Head of caudate nucleus (tissue), 42 donors: Measurements from ENCODE around the gene POU6F2.
"Not testable (repeated sequence)": the region's sequence is repeated elsewhere in the genome, so short reads cannot be mapped to it uniquely, and the experiment has no call there.

Experiments used
- DNase-seq, 42 donors: peaks; one replicate each; pipeline versions ENCODE4 v3.0.0 to v3.0.0-alpha.2; 2020 to 2021; ENCODE audit warnings: mixed read lengths in 7 of 42
- intact Hi-C: fragments of 100-400 bp; cut with DNase I; formaldehyde crosslinking; loops from one replicate; pipeline ENCODE4 v1.15.0; 2022

The POU6F2 gene

DNA sequence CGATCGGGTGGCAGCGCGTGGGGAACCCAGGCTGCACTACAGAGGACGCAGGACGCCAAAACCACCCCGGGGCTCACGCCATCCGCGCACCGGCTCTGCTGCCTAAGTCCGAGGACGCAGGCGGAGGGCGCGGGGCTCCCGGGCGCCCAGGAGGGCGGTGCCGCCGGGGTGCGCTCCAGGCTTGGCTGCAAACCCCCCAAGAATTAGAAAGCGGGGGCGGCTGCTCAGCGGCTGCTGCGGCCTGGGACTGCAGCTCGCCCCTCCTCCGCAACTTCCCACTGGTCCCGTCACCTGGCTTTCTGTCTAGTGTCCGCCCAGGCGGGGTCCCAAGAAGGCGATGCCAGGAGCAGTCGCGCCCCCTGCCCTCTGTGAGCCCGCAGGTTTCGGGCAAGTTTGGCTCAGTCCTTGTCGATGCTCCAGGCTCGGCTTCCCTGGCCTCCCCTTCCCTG, 1.7 kb upstream of the POU6F2 start:
- DNase-seq, result peak in 6 of 42 donors; percentile 2 to 12 (median 7)
- intact Hi-C loops, result no loop called here

DNA sequence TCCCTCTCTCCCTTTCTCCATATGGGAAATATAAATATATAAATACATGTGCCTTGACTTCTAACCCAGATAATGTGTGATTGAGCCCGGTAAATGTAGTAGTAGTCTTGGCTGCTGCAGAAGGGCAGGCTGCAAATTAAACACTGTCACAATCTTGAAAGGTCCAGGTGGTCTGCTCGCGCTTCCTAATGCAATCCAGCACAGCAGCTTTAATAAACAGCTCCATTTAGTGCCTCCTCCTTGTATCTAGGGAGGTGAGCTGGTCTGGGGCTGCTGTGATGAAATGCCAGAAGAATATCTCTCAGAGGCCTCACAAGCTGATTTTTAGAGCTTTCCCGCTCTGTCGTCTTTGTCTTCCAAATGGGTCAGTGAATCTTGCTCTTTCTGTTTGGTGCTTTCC, 782 bp downstream of the POU6F2 start:
- no peak for DNase-seq
- intact Hi-C loops, result no loop called here

DNA sequence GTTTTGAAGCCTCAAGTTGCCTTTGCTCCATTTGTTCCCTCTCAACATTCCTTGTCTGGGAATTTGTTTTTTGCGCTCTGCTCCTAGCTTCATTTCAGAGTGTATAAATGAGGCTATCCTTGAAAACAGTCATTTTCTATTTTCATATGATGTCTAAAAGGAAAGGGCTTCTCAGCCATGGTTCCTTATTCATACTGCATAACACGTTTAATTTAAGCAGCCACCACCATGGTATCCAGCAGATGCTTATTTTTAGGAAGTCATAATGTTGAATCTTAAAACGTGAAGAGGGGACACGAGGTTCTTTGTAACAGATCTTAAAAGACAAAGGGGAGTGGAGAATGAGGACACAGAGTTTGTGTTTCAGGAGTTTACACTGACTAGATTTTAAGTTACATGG, 14.5 kb downstream of the POU6F2 start:
- intact Hi-C loops, result no loop called here
- DNase-seq, result no peak

DNA sequence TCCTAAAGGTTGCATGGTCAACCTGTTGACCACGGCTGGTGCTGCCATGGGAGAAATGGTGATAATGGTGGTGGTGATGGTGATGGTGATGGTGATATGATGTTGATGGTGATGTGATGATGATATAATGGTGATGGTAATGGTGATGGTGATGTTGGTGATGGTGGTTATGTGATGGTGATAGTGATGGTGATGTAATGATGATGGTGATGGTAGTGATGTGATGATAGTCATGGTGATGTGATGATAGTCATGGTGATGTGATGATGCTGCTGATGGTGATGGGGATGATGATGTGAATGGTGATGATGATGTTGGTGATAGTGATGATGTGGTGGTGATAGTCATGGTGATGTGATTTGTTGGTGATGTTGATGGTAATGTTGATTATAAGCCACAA, 23.9 kb downstream of the POU6F2 start:
- DNase-seq, result no peak
- intact Hi-C loops, result no loop called here

GRCh38 chr7:39002755-39003154, 25.0 kb downstream of the POU6F2 start:
- DNase-seq, result no peak
- intact Hi-C loops, result no loop called here

GRCh38 chr7:39005036-39005435, 27.3 kb downstream of the POU6F2 start:
- intact Hi-C loops, result no loop called here

GRCh38 chr7:39005461-39005860, 27.8 kb downstream of the POU6F2 start:
- no peak for DNase-seq
- intact Hi-C loops, result no loop called here

More at GRCh38 chr7:39005036-39005435, 27.3 kb downstream of the POU6F2 start:
- no peak for DNase-seq

- DNase-seq, intact Hi-C loops: not testable (repeated sequence)
Measured at GRCh38 chr7:39013049-39013939, 35.6 kb downstream of the POU6F2 start.

- no peak for DNase-seq
- intact Hi-C loops, result no loop called here
Measured at GRCh38 chr7:39016609-39017008, 38.9 kb downstream of the POU6F2 start.

DNA sequence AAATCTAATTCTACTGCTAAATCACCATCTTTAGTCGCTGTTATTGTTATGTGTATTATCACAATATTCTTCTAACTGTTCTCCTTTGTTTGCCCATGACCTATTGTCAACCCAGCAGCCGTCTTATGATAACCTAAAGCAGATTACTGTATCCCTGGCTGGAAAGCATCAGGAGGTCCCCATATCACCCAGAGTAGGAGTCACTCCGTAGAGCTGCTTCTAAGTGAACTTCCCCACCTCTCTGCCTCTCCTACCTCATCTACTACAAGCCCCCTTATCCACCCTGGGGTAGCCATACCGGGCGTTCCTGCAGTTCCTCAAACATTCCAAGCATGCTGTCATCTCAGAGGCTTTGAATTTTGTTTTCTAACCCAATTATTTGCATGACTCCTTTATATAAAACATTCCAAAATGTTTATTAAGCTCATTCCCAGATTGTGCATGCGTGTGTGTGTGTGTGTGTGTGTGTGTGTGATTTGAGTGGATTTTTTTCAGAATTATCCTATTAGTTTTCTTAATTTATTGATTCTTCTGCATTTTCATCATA, 39.7 kb downstream of the POU6F2 start:
- DNase-seq, result no peak

DNA sequence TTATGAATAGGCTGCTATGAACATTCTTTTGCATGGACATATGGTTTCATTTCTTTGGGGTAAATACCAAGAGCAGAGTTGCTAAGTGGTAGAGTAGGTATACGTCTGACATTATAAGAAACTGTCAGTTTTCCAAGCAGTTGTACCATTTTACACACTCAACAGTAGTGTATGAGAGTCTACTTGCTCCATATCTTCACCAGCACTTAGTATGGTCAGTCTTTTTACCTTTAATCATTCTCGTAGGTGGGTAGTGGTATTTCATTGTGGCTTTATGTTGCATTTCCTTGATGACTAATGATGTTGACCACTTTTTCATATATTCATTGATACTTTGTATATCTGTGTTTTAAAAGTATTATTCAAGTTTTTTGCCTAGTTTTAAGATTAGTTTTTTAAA, 45.1 kb downstream of the POU6F2 start:
- intact Hi-C loops, result no loop called here
- no peak for DNase-seq

More for the DNA sequence above, 39.7 kb downstream of the POU6F2 start:
- intact Hi-C loops, result no loop called here

DNA sequence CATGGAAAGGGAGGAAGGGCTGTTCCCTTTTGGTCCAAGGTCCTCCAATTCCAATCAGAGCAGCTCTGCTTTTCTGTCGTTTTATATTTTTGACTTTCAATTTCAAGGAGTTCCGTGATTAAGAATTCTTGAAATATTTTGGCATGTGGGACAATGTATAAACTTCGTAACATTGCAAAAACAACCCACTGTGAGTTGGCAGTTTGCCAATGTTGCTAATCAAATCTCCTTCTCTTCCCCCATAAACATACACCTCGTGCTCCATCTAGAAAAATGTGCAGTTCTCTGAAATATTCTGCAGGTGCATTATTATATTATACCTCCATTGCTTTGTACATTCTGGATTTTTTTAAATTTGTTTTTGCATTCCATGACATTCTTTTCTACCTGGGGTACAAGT, 49.8 kb downstream of the POU6F2 start:
- DNase-seq, result no peak
- intact Hi-C loops, result no loop called here

DNA sequence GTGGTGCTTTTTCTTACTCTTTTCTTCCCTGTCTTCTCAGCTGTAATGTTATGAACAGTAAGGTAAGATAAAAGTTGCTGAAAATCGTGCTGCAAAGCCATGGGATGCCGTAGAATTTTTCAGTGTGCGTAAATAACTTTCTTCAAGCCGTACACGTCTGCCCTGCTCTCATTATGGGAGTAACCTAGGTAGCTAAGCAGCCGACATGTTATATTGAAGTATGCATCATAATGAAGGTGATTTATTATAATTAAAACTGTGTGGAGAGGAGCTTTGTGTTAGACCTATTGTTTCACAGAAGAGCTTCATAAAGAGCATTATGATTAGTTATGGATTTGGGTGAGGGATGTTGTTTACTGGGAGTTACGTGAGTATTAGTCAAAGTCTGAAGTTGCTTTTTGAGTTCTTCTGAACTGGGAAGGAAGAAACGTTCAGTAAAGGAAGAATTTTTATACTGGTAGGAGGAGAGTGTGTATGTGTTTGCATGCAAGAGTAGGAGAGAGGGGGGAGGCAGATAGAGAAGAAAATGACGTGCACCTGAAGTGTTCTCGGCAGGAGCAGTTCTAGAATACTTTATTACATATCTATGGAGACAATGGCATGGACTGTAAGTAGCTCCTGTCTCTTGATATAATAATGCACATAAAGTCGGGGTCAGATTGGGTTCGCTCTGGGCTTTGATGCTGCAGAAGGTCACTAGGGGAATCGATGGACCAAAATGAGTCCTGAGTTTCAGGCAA, 56.3 kb downstream of the POU6F2 start:
- DNase-seq, result no peak
- intact Hi-C loops, result no loop called here

DNA sequence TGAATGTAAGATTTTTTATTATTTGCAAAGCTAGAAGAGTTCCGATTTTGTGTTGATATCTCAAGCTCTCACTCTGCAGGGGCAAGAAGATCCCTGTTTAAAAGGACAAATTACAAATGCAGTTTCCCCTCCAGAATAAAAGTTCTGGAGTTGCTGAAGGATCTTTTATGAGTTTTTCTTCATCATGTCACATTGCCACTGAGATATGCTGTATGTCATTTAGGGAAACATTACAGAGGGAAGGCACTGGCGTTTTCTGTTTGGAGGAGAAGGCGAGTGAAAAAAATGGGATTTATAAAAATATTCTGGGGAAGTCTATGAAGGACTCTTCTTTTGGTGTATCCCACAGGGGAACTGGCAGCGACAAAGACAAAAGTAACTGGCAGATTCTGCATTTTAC, 57.4 kb downstream of the POU6F2 start:
- intact Hi-C loops, result no loop called here
- DNase-seq, result no peak

- intact Hi-C loops, result no loop called here
- no peak for DNase-seq
Measured at GRCh38 chr7:39035903-39036302, 58.2 kb downstream of the POU6F2 start.

DNA sequence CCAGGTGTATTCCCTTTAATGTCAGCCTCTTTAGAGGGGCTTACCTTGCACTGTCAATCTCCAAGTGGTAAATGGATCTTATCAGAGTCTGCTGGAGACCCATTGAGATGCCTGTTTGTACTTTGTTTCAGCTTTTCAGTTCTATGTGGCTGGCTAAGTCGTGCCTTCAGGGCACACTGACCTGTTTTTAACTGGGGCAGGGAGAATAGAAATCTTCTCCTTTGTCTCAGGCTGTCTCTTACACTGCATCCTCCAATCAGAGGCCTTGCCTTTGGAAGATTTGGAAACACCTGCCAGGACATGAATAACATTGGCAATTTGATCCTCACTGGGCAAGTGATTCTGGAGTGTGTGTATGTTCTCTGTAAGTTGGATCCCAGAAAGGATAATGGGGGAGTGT, 65.0 kb downstream of the POU6F2 start:
- intact Hi-C loops, result no loop called here
- DNase-seq, result no peak

- intact Hi-C loops, result no loop called here
- no peak for DNase-seq
Measured at GRCh38 chr7:39043531-39043930, 65.8 kb downstream of the POU6F2 start.

DNA sequence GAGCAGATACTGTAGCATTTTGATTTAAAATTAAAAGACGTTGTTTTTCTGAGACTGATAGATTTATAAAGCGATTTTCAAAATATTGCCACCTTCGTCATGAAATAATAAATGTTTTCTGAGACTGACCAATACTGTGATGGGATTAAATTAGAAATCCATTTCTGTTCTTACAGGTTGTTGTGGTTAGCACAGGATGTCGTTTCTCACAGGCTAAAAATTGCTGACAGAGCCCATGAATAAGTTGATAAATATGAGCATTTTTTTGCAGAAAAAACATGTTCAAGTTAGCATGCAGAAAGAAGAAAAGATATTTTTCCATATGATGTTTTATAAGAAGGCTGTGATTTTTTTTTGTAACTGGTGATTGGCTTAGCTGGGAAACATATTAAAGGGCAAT, 66.8 kb downstream of the POU6F2 start:
- no peak for DNase-seq
- intact Hi-C loops, result no loop called here

DNA sequence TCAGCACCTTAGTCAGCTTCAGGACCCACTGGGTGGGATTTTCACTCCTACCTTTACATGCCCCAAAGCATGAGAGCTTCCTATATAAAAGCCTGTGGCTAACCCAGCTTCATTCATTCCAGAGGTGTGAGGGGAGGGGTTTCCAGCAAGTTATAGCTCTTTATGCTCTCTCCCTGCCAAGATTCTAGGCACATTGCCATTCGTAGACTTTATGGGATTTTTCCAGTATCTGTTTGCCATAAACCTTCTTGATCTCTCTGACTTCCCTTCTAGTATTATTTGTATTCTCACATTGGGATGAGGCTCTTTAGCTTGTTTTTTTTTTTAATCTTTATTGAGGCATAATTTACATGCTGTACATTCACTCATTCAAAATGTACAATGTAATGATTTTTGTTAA, 67.5 kb downstream of the POU6F2 start:
- intact Hi-C loops, result no loop called here
- no peak for DNase-seq

DNA sequence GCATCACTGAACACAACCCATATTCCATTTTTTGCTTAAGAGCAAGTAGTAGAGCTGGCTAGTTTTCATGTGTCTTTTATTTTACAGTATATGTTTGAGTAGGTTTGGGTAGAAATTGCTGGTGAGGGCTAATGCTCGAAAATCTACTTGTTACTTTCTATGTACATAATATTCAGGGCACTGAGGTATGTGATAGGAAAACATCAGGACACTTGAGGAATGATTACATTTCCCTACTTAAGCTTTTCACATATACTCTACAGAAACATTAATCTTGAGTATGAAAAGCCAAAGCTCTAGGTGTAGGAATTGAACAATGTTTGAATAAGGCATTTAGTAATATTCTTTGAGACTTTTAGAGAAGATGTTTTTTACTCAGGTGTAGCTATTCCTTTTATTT, 73.6 kb downstream of the POU6F2 start:
- intact Hi-C loops, result no loop called here
- DNase-seq, result no peak
